Measurements from ENCODE around the gene DYNC1I1.
"Not testable (repeated sequence)": the region's sequence is repeated elsewhere in the genome, so short reads cannot be mapped to it uniquely, and the experiment has no call there.

DYNC1I1 gene

GRCh38 chr7:95910341-95910740 is 138.0 kb downstream of the DYNC1I1 start:
- DNase-seq (ENCODE audit: low spot score), result no peak

GRCh38 chr7:95915731-95916130 is 143.4 kb downstream of the DYNC1I1 start:
- DNase-seq (ENCODE audit: low spot score), result no peak

- peak; percentile 55 for DNase-seq (ENCODE audit: low spot score)
These were observed 144.4 kb downstream of the DYNC1I1 start for GRCh38 chr7:95916573-95917297.

- no peak for DNase-seq (ENCODE audit: low spot score)
These were observed 145.3 kb downstream of the DYNC1I1 start for GRCh38 chr7:95917634-95918033.

GRCh38 chr7:95919556-95919955 is 147.2 kb downstream of the DYNC1I1 start:
- DNase-seq (ENCODE audit: low spot score), result no peak

- DNase-seq (ENCODE audit: low spot score), result no peak
These were observed 149.2 kb downstream of the DYNC1I1 start for GRCh38 chr7:95921543-95921942.

GRCh38 chr7:95922191-95922590 is 149.8 kb downstream of the DYNC1I1 start:
- DNase-seq (ENCODE audit: low spot score), result no peak

GRCh38 chr7:95925236-95925635 is 152.9 kb downstream of the DYNC1I1 start:
- DNase-seq (ENCODE audit: low spot score), result no peak

- DNase-seq (ENCODE audit: low spot score), result no peak
These were observed 153.6 kb downstream of the DYNC1I1 start for GRCh38 chr7:95925971-95926370.

- no peak for DNase-seq (ENCODE audit: low spot score)
These were observed 155.4 kb downstream of the DYNC1I1 start for GRCh38 chr7:95927756-95928155.

- DNase-seq (ENCODE audit: low spot score), result no peak
These were observed 157.4 kb downstream of the DYNC1I1 start for GRCh38 chr7:95929710-95930280.

- no peak for DNase-seq (ENCODE audit: low spot score)
These were observed 159.3 kb downstream of the DYNC1I1 start for GRCh38 chr7:95931460-95932232.

GRCh38 chr7:95933618-95934017 is 161.3 kb downstream of the DYNC1I1 start:
- DNase-seq (ENCODE audit: low spot score), result no peak

GRCh38 chr7:95944867-95945266 is 172.5 kb downstream of the DYNC1I1 start:
- not testable (repeated sequence) for DNase-seq (ENCODE audit: low spot score)

GRCh38 chr7:95950698-95951097 is 178.3 kb downstream of the DYNC1I1 start:
- no peak for DNase-seq (ENCODE audit: low spot score)

- no peak for DNase-seq (ENCODE audit: low spot score)
These were observed 179.2 kb downstream of the DYNC1I1 start for GRCh38 chr7:95951531-95951930.

- no peak for DNase-seq (ENCODE audit: low spot score)
These were observed 179.8 kb downstream of the DYNC1I1 start for GRCh38 chr7:95951997-95952795.

- DNase-seq (ENCODE audit: low spot score), result no peak
These were observed 180.5 kb downstream of the DYNC1I1 start for GRCh38 chr7:95952851-95953250.

GRCh38 chr7:95955748-95956147 is 183.4 kb downstream of the DYNC1I1 start:
- no peak for DNase-seq (ENCODE audit: low spot score)

GRCh38 chr7:95957510-95957909 is 185.2 kb downstream of the DYNC1I1 start:
- DNase-seq (ENCODE audit: low spot score), result no peak

- no peak for DNase-seq (ENCODE audit: low spot score)
These were observed 188.4 kb downstream of the DYNC1I1 start for GRCh38 chr7:95960706-95961244.

- DNase-seq (ENCODE audit: low spot score), result no peak
These were observed 191.2 kb downstream of the DYNC1I1 start for GRCh38 chr7:95963446-95963990.
